ENCODE results near the gene NAPB.
"Not testable (repeated sequence)": the region's sequence is repeated elsewhere in the genome, so short reads cannot be mapped to it uniquely, and the experiment has no call there.

NAPB gene

DNA sequence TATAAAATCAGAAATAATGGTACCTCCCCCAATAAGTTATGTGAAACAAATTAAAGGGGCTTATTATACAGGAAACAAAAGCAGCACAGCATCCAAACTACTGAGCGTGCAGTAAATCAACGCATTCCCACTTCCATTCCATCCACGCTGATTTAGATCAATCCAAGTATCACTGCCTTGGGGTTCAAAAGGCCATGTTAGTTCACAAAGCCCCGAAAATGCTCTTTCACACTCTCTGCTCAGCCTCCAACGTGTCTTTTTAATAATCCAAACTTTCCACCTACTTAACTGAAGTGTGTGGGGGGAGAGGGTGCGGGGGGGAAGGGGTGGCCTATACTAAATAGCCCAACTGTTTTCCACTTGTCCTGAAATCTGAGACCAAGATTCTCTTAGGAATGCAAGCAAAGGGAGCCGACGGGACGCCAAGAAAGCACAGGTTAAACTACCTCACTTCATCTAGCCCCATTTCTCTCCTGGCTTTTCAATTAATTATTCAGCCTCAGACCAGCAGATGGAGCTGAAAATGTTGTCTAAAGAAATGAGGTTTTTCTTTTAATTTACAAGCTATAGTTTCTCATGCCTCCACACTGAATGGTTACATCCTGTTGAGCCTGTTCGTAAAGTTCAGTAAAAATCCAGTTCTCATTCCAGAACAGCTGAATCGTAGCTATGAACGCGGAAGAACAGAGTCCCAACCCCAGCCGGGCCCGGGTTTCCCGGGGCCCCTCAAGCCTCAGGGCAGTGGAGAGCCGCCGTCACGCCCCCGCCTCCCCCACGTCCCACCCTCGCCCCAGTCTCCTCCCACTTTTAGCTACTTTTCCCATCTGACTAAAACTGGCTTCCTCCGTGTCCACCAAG, 71.7 kb downstream of the NAPB start:
- DNase-seq: peak in 28 of 58 donors; percentile 65 to 91 (median 82)

DNA sequence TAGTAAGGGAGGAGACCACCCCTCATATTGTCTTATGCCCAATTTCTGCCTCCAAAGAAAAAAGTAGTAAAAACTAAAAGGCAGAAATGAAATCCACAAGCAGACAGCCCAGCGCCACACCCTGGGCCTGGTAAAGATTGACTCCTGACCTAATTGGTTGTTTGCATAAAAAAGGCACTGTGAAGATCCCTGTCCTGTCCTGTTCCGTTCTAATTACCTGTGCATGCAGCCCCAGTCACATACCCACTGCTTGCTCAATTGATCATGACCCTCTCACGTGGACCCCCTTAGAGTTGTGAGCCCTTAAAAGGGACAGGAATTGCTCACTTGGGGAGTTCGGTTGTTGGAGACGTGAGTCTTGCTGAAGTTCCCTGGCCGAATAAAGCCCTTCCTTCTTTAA, 72.8 kb downstream of the NAPB start:
- DNase-seq: not testable (repeated sequence)

GRCh38 chr20:23347791-23348190, 73.5 kb downstream of the NAPB start:
- DNase-seq: no peak

DNA sequence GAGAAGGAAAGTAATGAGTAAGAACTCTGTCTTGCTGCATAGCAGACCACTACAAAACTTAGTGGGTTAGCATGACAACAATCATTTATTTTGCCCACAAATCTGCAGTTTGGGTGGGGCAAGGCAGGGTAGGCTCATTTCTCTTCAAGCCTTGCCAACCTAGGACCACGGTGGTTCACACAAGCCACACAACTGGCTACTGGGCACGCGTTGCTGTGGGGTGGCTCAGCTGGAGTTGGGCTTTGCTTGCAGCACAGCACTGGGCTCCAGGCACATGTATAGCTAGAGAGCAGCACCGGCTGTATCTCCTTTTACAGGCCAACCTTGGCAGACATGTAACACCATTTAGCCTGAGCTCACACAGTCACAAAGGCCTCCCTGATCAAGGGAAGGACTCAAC, 75.3 kb downstream of the NAPB start:
- DNase-seq: no peak

GRCh38 chr20:23344336-23344735, 77.0 kb downstream of the NAPB start:
- no peak for DNase-seq

GRCh38 chr20:23343590-23343989, 77.7 kb downstream of the NAPB start:
- no peak for DNase-seq

DNA sequence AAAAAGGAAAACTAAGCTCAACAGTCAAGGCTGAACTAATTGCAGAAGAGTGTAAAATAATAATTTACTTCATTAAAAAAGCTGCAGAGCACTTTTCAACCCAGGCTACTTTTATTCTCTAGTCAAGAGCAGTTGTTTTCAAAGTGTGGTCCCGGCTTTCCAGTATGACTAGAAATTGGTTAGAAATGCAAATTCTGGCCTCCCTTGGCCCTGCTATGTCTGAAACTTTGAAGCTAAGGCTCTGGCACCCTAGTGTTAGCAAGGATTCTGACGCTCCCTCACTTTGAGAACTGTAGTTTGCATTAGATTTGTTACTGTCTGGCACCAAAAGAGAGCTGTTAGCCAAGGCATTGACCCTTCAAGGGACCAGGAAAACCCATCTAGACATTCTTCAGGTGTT, 80.2 kb downstream of the NAPB start:
- no peak for DNase-seq

GRCh38 chr20:23340524-23340923, 80.8 kb downstream of the NAPB start:
- peak in 52 of 58 donors; percentile 3 to 85 (median 39) for DNase-seq

GRCh38 chr20:23339986-23340385, 81.3 kb downstream of the NAPB start:
- no peak for DNase-seq

GRCh38 chr20:23337312-23337711, 84.0 kb downstream of the NAPB start:
- no peak for DNase-seq

GRCh38 chr20:23336476-23336875, 84.8 kb downstream of the NAPB start:
- DNase-seq: no peak

GRCh38 chr20:23335521-23335920, 85.8 kb downstream of the NAPB start:
- DNase-seq: no peak

DNA sequence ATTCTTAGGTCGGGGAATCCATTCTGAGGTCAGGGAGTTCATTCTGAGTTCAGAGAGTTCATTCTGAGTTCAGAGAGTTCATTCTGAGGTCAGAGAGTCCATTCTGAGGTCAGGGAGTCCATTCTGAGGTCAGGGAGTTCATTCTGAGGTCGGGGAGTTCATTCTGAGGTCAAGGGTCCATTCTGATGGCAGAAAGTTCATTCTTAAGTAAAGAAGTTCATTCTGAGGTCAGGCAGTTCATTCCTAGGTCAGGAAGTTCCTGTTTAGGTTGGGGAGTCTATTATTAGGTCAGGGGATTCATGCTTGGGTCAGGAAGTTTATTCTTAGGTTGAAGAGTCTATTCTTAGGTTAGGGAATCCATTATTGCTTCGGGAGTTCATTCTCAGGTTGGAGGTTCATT, 87.2 kb downstream of the NAPB start:
- no peak for DNase-seq

- DNase-seq: no peak
These were observed 88.8 kb downstream of the NAPB start for GRCh38 chr20:23332467-23332866.

DNA sequence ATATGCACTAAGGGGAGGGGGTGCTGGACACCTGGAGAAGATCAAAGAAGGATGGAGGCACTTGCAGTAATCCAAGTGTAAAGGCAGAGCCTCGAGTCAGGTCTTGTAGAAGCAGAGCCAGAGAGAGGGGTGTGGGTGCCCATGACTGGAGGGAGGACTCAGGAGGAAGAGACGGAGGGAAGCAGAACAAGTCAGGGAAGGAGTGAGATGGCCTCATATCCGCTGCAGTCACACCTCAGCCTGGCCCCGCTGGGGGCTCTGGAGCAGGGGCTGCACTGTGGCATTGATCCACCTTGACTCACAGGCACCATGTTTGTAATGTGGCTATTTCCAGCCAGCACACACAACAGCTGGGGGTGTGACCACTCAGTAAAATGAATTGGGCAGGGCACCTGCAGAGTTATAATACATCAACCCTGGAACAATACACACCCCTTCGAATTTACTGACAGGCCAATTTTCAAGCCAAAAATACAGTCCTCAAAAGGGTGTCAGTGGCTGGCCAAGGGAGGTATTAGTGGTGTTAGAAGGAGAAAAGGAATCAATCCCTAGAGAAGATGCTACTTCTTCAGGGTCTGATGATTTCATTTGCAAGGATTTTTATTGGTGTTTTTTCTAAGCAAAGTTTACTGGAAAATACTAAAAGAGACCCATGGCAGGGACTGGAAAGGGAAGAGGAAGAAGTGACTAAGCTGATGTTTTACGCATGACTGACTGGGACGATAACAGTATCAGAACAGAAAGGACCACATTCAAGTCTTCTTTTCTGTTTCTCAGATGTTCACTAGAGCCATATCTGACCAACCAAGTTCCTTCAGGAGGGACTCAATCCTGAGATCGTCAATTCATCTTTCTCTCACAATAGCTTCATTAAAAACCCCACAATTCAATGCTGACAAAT, 89.6 kb downstream of the NAPB start:
- DNase-seq: no peak

GRCh38 chr20:23327617-23328333, 93.5 kb downstream of the NAPB start:
- DNase-seq: no peak

DNA sequence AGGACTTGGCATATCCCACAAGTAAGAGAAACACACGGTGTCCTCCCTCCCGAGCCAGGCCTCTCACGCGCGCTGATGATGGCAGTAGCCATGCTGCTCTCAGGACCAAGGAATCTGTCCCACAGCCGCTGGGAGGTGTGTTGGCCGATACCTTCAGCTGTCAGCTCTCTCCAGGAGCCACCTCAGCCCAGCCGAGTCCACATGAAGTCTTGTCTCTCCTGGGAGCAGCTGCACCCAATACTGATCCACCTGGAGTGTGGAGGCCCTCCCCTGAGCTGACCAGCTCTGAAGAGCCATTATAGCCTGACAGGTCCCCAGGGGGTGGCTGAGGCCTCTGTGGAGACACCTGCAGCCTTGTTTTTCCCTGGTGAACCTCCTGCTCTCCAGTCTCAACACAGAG, 94.5 kb downstream of the NAPB start:
- DNase-seq: no peak

DNA sequence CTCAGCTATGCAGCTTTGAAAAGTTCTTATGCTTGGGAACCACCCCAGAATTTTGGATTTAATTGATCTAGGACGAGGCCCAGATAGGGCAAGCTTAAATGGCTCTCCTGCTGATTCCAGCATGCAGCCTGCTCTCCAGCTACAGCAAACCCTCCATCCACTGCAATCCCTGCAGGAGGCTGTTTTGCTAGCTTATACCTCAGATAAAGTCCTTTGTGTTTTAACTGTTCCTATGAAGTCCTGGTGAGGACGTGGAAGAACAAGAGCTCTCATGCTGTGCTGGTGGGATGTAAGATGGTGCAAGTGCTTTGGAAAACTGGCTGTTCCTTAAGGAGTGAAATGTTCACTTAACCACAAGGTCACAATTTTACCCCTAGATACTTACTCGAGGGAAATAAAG, 96.2 kb downstream of the NAPB start:
- DNase-seq: no peak

Measured in anterior cingulate cortex (tissue), 58 donors.